ENCODE data around the gene KRT27. TPM values are rescaled to one million over a fixed set of nuclear protein-coding genes. Genes with fewer than 3 reads are reported as not detected.

The KRT27 gene
- total and polyA plus RNA-seq, 9 of the 15 experiments (the other 6 are each of a cell fraction or from before 2014, with no cell fraction given) = 0.10 TPM; not detected in 8

DNA sequence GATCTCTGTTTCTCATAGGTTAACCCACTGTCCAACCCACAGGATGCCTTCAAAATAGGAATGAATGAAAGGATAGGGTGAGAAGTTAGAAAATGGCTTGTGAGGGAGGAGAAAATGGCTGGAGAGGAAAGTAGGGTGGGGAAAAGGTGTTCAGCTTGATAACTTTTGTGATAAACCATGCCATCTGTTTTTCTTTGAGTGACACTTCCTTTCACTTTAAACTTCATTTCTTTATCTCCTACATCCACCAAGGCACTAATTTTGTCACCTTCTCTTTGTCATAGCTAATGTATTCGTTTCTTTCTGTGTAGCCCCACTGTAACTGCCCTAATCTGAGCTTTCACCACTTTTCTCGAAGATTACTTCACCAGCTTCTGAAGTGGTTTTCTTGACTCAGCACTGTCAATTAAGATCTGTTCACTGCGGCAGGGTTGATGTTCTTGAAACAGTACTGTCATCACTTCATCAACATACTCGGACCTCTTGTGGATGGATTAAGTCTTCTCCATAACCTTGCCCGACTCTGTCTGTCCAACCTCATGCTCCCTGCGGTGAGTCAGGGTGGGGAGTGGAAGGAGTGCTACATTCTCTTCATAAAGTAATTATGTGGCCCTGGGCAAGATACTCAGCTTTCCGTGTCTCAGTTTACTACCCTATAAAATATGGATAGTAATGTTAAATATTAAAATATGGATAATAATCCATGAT is 45.5 kb upstream of the KRT27 start (continued):
- TF ChIP-seq ZNF121 (CRISPR knock-in tag; conservative IDR thresholded peaks at IDR 0.05) = no peak
- peak; percentile 70 for TF ChIP-seq TAF1 (IDR thresholded peaks at IDR 0.05; ENCODE audit: control insufficient read depth, extremely low read depth, insufficient read depth, low read length, severe bottlenecking)
- no peak for TF ChIP-seq PHF20 (IDR thresholded peaks at IDR 0.05; ENCODE audit: partially characterized antibody)
- TF ChIP-seq ARID2 (IDR thresholded peaks at IDR 0.05) = no peak
- no peak for TF ChIP-seq STAT5B (CRISPR knock-in tag; IDR thresholded peaks at IDR 0.05)
- TF ChIP-seq POLR2B (IDR thresholded peaks at IDR 0.05; ENCODE audit: low read depth, partially characterized antibody) = peak; percentile 59
- no peak for TF ChIP-seq RBM15 (IDR thresholded peaks at IDR 0.05; ENCODE audit: insufficient read depth, low read length)
- TF ChIP-seq, protein P1, sequence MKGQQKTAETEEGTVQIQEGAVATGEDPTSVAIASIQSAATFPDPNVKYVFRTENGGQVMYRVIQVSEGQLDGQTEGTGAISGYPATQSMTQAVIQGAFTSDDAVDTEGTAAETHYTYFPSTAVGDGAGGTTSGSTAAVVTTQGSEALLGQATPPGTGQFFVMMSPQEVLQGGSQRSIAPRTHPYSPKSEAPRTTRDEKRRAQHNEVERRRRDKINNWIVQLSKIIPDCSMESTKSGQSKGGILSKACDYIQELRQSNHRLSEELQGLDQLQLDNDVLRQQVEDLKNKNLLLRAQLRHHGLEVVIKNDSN (CRISPR knock-in tag; IDR thresholded peaks at IDR 0.05) = no peak
- TF ChIP-seq, protein P2, sequence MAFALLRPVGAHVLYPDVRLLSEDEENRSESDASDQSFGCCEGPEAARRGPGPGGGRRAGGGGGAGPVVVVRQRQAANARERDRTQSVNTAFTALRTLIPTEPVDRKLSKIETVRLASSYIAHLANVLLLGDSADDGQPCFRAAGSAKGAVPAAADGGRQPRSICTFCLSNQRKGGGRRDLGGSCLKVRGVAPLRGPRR (CRISPR knock-in tag; IDR thresholded peaks at IDR 0.05) = no peak
- no peak for TF ChIP-seq ASH1L (IDR thresholded peaks at IDR 0.05; ENCODE audit: borderline replicate concordance, low read depth, partially characterized antibody)
- TF ChIP-seq HLTF (IDR thresholded peaks at IDR 0.05) = peak; percentile 91
- TF ChIP-seq FOXJ2 (tag; IDR thresholded peaks at IDR 0.05) = no peak
- TF ChIP-seq, protein P3, sequence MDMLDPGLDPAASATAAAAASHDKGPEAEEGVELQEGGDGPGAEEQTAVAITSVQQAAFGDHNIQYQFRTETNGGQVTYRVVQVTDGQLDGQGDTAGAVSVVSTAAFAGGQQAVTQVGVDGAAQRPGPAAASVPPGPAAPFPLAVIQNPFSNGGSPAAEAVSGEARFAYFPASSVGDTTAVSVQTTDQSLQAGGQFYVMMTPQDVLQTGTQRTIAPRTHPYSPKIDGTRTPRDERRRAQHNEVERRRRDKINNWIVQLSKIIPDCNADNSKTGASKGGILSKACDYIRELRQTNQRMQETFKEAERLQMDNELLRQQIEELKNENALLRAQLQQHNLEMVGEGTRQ (CRISPR knock-in tag; IDR thresholded peaks at IDR 0.05) = no peak
- TF ChIP-seq, protein P4, sequence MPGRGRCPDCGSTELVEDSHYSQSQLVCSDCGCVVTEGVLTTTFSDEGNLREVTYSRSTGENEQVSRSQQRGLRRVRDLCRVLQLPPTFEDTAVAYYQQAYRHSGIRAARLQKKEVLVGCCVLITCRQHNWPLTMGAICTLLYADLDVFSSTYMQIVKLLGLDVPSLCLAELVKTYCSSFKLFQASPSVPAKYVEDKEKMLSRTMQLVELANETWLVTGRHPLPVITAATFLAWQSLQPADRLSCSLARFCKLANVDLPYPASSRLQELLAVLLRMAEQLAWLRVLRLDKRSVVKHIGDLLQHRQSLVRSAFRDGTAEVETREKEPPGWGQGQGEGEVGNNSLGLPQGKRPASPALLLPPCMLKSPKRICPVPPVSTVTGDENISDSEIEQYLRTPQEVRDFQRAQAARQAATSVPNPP (IDR thresholded peaks at IDR 0.05; ENCODE audit: borderline replicate concordance, insufficient read depth, insufficient read length) = no peak
- TF ChIP-seq, protein P5, sequence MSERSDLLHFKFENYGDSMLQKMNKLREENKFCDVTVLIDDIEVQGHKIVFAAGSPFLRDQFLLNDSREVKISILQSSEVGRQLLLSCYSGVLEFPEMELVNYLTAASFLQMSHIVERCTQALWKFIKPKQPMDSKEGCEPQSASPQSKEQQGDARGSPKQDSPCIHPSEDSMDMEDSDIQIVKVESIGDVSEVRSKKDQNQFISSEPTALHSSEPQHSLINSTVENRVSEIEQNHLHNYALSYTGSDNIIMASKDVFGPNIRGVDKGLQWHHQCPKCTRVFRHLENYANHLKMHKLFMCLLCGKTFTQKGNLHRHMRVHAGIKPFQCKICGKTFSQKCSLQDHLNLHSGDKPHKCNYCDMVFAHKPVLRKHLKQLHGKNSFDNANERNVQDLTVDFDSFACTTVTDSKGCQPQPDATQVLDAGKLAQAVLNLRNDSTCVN (CRISPR knock-in tag; IDR thresholded peaks at IDR 0.05) = no peak
- TF ChIP-seq, protein P6, sequence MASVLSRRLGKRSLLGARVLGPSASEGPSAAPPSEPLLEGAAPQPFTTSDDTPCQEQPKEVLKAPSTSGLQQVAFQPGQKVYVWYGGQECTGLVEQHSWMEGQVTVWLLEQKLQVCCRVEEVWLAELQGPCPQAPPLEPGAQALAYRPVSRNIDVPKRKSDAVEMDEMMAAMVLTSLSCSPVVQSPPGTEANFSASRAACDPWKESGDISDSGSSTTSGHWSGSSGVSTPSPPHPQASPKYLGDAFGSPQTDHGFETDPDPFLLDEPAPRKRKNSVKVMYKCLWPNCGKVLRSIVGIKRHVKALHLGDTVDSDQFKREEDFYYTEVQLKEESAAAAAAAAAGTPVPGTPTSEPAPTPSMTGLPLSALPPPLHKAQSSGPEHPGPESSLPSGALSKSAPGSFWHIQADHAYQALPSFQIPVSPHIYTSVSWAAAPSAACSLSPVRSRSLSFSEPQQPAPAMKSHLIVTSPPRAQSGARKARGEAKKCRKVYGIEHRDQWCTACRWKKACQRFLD (CRISPR knock-in tag; IDR thresholded peaks at IDR 0.05) = peak; percentile 87
- TF ChIP-seq, protein P7, sequence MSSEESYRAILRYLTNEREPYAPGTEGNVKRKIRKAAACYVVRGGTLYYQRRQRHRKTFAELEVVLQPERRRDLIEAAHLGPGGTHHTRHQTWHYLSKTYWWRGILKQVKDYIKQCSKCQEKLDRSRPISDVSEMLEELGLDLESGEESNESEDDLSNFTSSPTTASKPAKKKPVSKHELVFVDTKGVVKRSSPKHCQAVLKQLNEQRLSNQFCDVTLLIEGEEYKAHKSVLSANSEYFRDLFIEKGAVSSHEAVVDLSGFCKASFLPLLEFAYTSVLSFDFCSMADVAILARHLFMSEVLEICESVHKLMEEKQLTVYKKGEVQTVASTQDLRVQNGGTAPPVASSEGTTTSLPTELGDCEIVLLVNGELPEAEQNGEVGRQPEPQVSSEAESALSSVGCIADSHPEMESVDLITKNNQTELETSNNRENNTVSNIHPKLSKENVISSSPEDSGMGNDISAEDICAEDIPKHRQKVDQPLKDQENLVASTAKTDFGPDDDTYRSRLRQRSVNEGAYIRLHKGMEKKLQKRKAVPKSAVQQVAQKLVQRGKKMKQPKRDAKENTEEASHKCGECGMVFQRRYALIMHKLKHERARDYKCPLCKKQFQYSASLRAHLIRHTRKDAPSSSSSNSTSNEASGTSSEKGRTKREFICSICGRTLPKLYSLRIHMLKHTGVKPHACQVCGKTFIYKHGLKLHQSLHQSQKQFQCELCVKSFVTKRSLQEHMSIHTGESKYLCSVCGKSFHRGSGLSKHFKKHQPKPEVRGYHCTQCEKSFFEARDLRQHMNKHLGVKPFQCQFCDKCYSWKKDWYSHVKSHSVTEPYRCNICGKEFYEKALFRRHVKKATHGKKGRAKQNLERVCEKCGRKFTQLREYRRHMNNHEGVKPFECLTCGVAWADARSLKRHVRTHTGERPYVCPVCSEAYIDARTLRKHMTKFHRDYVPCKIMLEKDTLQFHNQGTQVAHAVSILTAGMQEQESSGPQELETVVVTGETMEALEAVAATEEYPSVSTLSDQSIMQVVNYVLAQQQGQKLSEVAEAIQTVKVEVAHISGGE (CRISPR knock-in tag; IDR thresholded peaks at IDR 0.05) = peak in 1 of 3 experiments; percentile 70; a peak in 2 of 6 replicates

All from K562 (cell line).